NCI-H226 (cell line): ENCODE measurements around the gene CCSER1.
A peak's percentile ranks its signal among the peaks of the same experiment; 100 is the strongest.
"Not testable (repeated sequence)": the region's sequence is repeated elsewhere in the genome, so short reads cannot be mapped to it uniquely, and the experiment has no call there.

Source experiments
- DNase-seq: peaks from one replicate; pipeline ENCODE4 v3.0.0-alpha.2; 2015

Gene CCSER1

GRCh38 chr4:91094220-91094619 is 967.0 kb downstream of the CCSER1 start:
- not testable (repeated sequence) for DNase-seq

GRCh38 chr4:91099666-91100065 is 972.5 kb downstream of the CCSER1 start:
- DNase-seq, result no peak

- no peak for DNase-seq
Observed at GRCh38 chr4:91108751-91109150, 981.6 kb downstream of the CCSER1 start.

GRCh38 chr4:91111556-91111955 is 984.4 kb downstream of the CCSER1 start:
- no peak for DNase-seq

GRCh38 chr4:91113130-91113706 is 986.0 kb downstream of the CCSER1 start:
- no peak for DNase-seq

GRCh38 chr4:91114386-91114785 is 987.2 kb downstream of the CCSER1 start:
- no peak for DNase-seq

GRCh38 chr4:91116861-91117260 is 989.7 kb downstream of the CCSER1 start:
- DNase-seq, result no peak

- DNase-seq, result no peak
Observed at GRCh38 chr4:91118597-91118996, 991.4 kb downstream of the CCSER1 start.

GRCh38 chr4:91123742-91124141 is 996.5 kb downstream of the CCSER1 start:
- DNase-seq, result no peak

- DNase-seq, result no peak
Observed at GRCh38 chr4:91127192-91127591, 1000.0 kb downstream of the CCSER1 start.

- peak; percentile 48 for DNase-seq
Observed at GRCh38 chr4:91127831-91128230, 1000.6 kb downstream of the CCSER1 start.

- DNase-seq, result no peak
Observed at GRCh38 chr4:91128519-91128918, 1001.3 kb downstream of the CCSER1 start.

- no peak for DNase-seq
Observed at GRCh38 chr4:91147067-91147466, 1019.9 kb downstream of the CCSER1 start.

GRCh38 chr4:91154041-91154440 is 1026.8 kb downstream of the CCSER1 start:
- DNase-seq, result not testable (repeated sequence)

- not testable (repeated sequence) for DNase-seq
Observed at GRCh38 chr4:91167864-91168653, 1040.9 kb downstream of the CCSER1 start.

- DNase-seq, result no peak
Observed at GRCh38 chr4:91170768-91171167, 1043.6 kb downstream of the CCSER1 start.

GRCh38 chr4:91171217-91171616 is 1044.0 kb downstream of the CCSER1 start:
- DNase-seq, result no peak

- not testable (repeated sequence) for DNase-seq
Observed at GRCh38 chr4:91185061-91185460, 1057.9 kb downstream of the CCSER1 start.

GRCh38 chr4:91198951-91199350 is 1071.8 kb downstream of the CCSER1 start:
- no peak for DNase-seq

GRCh38 chr4:91207535-91207934 is 1080.3 kb downstream of the CCSER1 start:
- DNase-seq, result no peak

- DNase-seq, result no peak
Observed at GRCh38 chr4:91212211-91212610, 1085.0 kb downstream of the CCSER1 start.

GRCh38 chr4:91217831-91218403 is 1090.7 kb downstream of the CCSER1 start:
- DNase-seq, result not testable (repeated sequence)

- no peak for DNase-seq
Observed at GRCh38 chr4:91220315-91220714, 1093.1 kb downstream of the CCSER1 start.

- DNase-seq, result no peak
Observed at GRCh38 chr4:91222014-91222413, 1094.8 kb downstream of the CCSER1 start.
